NT2/D1 (cell line): Measurements from ENCODE around the gene KSR1.
"Not testable (repeated sequence)": the region's sequence is repeated elsewhere in the genome, so short reads cannot be mapped to it uniquely, and the experiment has no call there.

ENCODE experiments used
- DNase-seq: peaks from one replicate; pipeline ENCODE4 v3.0.0-alpha.2; 2011; ENCODE audit warnings: low read depth, low spot score
- H3K27me3 ChIP-seq: 2 replicates; pipeline ENCODE4 v1.6.0; 2011; ENCODE audit warnings: mild to moderate bottlenecking; ENCODE audit not compliant: insufficient read length, insufficient read depth
- H3K36me3 ChIP-seq: 2 replicates; pipeline ENCODE4 v1.6.1; 2011; ENCODE audit warnings: mild to moderate bottlenecking, low read length, mixed read lengths; ENCODE audit not compliant: insufficient read depth, insufficient read length
- H3K4me1 ChIP-seq: 2 replicates; pipeline ENCODE4 v1.5.1; 2011; ENCODE audit not compliant: insufficient read depth, insufficient read length
- H3K4me3 ChIP-seq: 2 replicates; pipeline ENCODE4 v1.5.1; 2011; ENCODE audit warnings: low read depth; ENCODE audit not compliant: insufficient read length
- H3K9ac ChIP-seq: 2 replicates; pipeline ENCODE4 v1.6.0; 2011; ENCODE audit warnings: low read depth; ENCODE audit not compliant: insufficient read length
- H3K9me3 ChIP-seq: 2 replicates; pipeline ENCODE4 v1.5.1; 2011; ENCODE audit warnings: mild to moderate bottlenecking, low read length; ENCODE audit not compliant: insufficient read depth
- SUZ12 ChIP-seq: IDR thresholded peaks from 2 replicates; pipeline ENCODE4 v1.6.1; 2011; ENCODE audit not compliant: insufficient read length, insufficient read depth; ENCODE audit errors: extremely low read depth
- YY1 ChIP-seq: IDR thresholded peaks from 2 replicates; pipeline ENCODE4 v1.6.1; 2011; ENCODE audit not compliant: insufficient read length, insufficient read depth
- ZNF274 ChIP-seq: IDR thresholded peaks from 2 replicates; pipeline ENCODE4 v1.6.1; 2011; ENCODE audit warnings: mild to moderate bottlenecking, low read depth, low read length

Gene KSR1

DNA sequence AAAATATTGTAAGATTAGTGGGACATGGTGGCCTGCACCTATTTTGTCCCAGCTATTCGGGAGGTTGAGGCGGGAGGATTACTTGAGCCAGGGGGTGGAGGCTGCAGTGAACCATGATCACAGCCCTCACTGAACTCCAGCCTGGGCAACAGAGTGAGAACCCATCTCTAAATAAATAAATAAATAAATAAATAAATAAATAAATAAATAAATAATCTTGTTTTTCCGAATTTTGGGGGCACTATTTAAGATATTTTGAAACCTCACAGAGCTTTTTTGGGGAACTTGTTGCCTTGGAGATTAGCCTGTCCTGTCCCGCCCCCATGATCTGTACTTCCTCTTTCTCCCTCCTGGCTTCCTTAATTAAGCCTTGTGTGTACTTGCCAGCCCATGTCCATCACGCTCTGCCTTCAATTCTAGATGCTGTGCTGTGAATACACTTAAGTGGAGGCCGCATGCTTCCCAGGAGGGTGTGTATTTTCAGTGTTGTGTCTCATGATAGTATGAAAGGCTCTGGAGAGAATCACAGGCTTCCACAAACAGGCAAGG lies 179.1 kb downstream of the KSR1 start:
- Histone ChIP-seq H3K9me3 (no peaks in the 10 kb centered on the region), H3K4me1 (peaks cover 2% of the 10 kb centered on the region), H3K4me3 (no peak overlapping the region)

DNA sequence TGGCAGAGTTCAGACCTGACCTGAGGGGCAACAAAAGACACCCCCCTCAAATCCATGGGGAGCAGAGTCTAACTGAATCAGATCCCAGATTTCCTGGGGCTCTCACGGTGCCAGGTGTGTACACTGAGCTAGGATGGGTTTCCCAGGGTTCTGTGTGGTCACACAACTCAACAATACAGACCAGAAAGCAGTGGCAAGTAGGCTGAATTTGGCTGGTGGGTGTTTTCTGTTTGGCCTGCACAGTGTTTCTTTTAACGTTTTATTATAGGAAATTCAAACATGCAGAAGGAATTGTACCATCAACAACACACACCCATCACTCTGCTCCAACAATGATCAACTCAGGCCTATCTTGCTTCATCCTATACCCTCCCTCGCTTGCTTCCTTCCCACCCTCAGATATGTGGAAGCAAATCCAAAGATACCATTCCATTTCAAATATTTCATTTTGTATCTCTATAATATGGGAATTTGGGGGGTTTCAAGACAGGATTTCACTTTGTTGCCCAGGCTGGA lies 179.8 kb downstream of the KSR1 start:
- H3K4me3 ChIP-seq, H3K9ac ChIP-seq, DNase-seq, H3K4me1 ChIP-seq, H3K36me3 ChIP-seq, H3K27me3 ChIP-seq, H3K9me3 ChIP-seq: not testable (repeated sequence)

More for the DNA sequence above, 179.1 kb downstream of the KSR1 start:
- DNase-seq = no peak
- no peaks in the 10 kb centered on the region for H3K27me3 ChIP-seq
- no peak for TF ChIP-seq SUZ12
- TF ChIP-seq YY1 = no peak
- no peak for TF ChIP-seq ZNF274
- H3K9ac ChIP-seq = no peak overlapping the region
- no peaks in the 10 kb centered on the region for H3K36me3 ChIP-seq

GRCh38 chr17:27637818-27638217 lies 181.6 kb downstream of the KSR1 start:
- H3K9me3 ChIP-seq, H3K4me3 ChIP-seq, H3K9ac ChIP-seq, DNase-seq, H3K4me1 ChIP-seq, H3K36me3 ChIP-seq, H3K27me3 ChIP-seq: not testable (repeated sequence)

GRCh38 chr17:27638415-27638914 lies 182.2 kb downstream of the KSR1 start:
- not testable (repeated sequence) for H3K4me1 ChIP-seq, H3K9ac ChIP-seq, H3K36me3 ChIP-seq, H3K4me3 ChIP-seq, H3K9me3 ChIP-seq, DNase-seq, H3K27me3 ChIP-seq

GRCh38 chr17:27640790-27641189 lies 184.5 kb downstream of the KSR1 start:
- DNase-seq = no peak
- TF ChIP-seq ZNF274 (no peak), YY1 (no peak), SUZ12 (no peak)
- no peaks in the 10 kb centered on the region for H3K27me3 ChIP-seq
- no peaks in the 10 kb centered on the region for H3K9me3 ChIP-seq
- H3K4me3 ChIP-seq = no peak overlapping the region
- H3K36me3 ChIP-seq = no peaks in the 10 kb centered on the region
- no peaks in the 10 kb centered on the region for H3K4me1 ChIP-seq
- no peak overlapping the region for H3K9ac ChIP-seq

DNA sequence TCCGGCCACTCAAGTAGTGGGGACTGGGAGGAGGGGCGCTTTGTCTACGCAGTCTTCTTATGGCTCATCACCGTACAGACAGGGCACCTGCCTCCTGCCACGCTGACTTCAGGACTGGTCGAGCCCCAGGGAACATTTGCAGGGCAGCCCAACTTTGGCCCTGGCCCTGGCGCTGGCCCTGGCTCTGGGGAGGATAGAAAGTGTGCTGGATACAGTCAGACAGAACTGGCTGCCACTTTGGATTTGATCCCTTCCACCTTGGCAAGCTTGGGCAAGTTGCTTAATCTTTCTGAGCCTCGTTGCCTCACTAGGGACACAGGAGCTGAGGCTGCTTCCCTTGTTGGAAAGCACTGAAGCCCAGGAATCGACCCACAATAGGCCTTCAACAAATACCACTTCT lies 188.3 kb downstream of the KSR1 start:
- no peaks in the 10 kb centered on the region for H3K36me3 ChIP-seq

DNA sequence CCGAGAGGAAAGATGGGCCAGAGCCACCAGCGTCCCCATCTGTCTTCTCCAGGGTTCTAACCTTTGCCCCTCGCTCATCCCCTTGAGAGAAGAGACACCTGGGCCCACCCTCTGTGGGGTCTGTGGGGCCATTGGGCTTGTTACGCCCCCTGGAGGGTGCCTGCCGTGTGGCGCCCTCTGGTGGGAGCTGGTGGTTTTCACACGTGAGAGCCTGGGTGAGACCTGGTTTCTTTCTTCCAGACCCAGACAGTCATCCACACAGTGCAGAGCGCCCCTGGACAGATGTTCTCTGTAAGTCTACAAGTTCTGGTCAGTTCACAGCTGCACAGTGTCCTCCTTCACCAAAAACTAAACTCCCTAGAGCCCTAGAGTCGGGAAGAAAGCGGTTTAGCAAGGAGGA lies 189.4 kb downstream of the KSR1 start:
- not testable (repeated sequence) for H3K4me3 ChIP-seq, H3K9me3 ChIP-seq, H3K27me3 ChIP-seq, H3K36me3 ChIP-seq, H3K4me1 ChIP-seq, H3K9ac ChIP-seq, DNase-seq

More for the DNA sequence above, 188.3 kb downstream of the KSR1 start:
- no peak overlapping the region for H3K9ac ChIP-seq
- peaks cover 1% of the 10 kb centered on the region for H3K4me1 ChIP-seq
- H3K27me3 ChIP-seq = no peaks in the 10 kb centered on the region
- TF ChIP-seq ZNF274 (no peak), YY1 (no peak), SUZ12 (no peak)
- DNase-seq = no peak
- no peaks in the 10 kb centered on the region for H3K9me3 ChIP-seq
- no peak overlapping the region for H3K4me3 ChIP-seq

GRCh38 chr17:27646232-27646631 lies 190.0 kb downstream of the KSR1 start:
- no peak for DNase-seq
- H3K4me1 ChIP-seq = peaks cover 3% of the 10 kb centered on the region
- H3K36me3 ChIP-seq = no peaks in the 10 kb centered on the region
- no peak overlapping the region for H3K9ac ChIP-seq
- no peaks in the 10 kb centered on the region for H3K27me3 ChIP-seq
- no peaks in the 10 kb centered on the region for H3K9me3 ChIP-seq
- no peak overlapping the region for H3K4me3 ChIP-seq
- TF ChIP-seq SUZ12 (no peak), ZNF274 (no peak), YY1 (no peak)
